ENCODE data around the gene PPP2R5C. TPM values are rescaled to one million over a fixed set of nuclear protein-coding genes. Genes with fewer than 3 reads are reported as not detected.

Gene PPP2R5C
- total and polyA plus RNA-seq, 2 of the 4 experiments (the other 2 are of a cell fraction), result 65.9 to 78.7 TPM

DNA sequence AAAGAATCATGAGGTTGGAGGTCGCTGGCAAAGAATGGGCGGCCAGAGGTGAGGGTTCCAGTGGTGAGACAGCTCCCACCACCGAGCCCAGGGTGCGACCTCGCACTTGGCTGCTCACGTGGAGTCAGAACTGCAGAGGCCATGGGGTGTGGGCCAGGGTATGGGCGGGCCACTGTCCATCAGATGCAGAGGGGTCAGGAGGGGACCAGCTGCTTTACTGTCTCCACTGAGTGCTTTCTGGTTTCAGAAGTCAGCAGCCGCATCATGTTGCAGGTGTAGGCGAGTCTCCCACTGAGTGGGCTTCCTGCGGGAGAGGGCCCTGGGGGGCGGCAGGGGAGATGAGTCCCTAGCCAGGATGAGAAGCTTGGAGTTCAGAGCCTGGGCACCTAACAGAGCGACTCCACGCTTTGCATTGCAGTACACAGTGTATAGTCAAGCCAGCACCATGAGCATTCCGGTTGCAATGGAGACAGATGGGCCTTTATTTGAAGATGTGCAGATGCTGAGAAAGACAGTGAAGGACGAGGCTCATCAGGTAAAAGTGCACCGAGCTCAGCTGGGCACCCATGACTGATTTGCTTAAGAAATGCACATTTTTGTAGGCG, 156.0 kb downstream of the PPP2R5C start:
- Histone ChIP-seq H4K20me1 (ENCODE audit: insufficient read depth, low read length) (no peaks in the 10 kb centered on the region), H2AK5ac (ENCODE audit: low read depth, low read length) (no peak overlapping the region), H4K91ac (ENCODE audit: insufficient read depth, low read depth, low read length) (no peak overlapping the region), H3K56ac (ENCODE audit: extremely low read depth, insufficient read depth, low read length) (no peak overlapping the region), H3K79me1 (ENCODE audit: low read depth in 1 of 2, low read length in 2 of 2) (peaks cover 0 to 13% of the 10 kb centered on the region in 2 experiments; a peak in 1 of 4 replicates), H2BK5ac (ENCODE audit: low read depth, low read length, poor library complexity, severe bottlenecking) (no peak overlapping the region), H2BK15ac (ENCODE audit: low read depth, low read length) (no peak overlapping the region), H2AFZ (replicated peaks; ENCODE audit: low read length, poor library complexity) (no peak overlapping the region), H3K36me3 (ENCODE audit: control insufficient read depth, insufficient read depth, low read length) (peaks cover 13% of the 10 kb centered on the region), H2AK9ac (replicated peaks; ENCODE audit: low read depth, low read length, poor library complexity) (no peak overlapping the region), H3K9ac (ENCODE audit: low read depth, low read length) (no peak overlapping the region), H3K9me3 (ENCODE audit: control insufficient read depth, insufficient read depth, low read length) (no peaks in the 10 kb centered on the region), H2BK20ac (ENCODE audit: low read depth, low read length) (no peak overlapping the region), H2BK120ac (ENCODE audit: low read depth, low read length) (no peak overlapping the region), H4K8ac (ENCODE audit: low read depth in 2 of 2, low read length in 2 of 2) (peak overlapping the region in 1 of 2 experiments; percentile 2; a peak in 1 of 4 replicates), H3K18ac (ENCODE audit: low read depth, low read length) (no peak overlapping the region), H4K5ac (ENCODE audit: low read depth, low read length) (no peak overlapping the region), H3K4me2 (ENCODE audit: low read depth, low read length) (no peak overlapping the region), H3K4me3 (ENCODE audit: insufficient read depth, low read depth, low read length) (no peak overlapping the region), H3K4me1 (ENCODE audit: control insufficient read depth, insufficient read depth, low read length) (no peaks in the 10 kb centered on the region), H3K23ac (ENCODE audit: low read depth, low read length) (no peak overlapping the region), H3K27me3 (ENCODE audit: control insufficient read depth, insufficient read depth, low read length) (no peaks in the 10 kb centered on the region), H3K14ac (replicated peaks; ENCODE audit: low read depth, low read length) (no peak overlapping the region), H3K9me1 (ENCODE audit: insufficient read depth, low read length) (no peaks in the 10 kb centered on the region; the same call in 1 of the 2 replicates), H3K27ac (ENCODE audit: insufficient read depth, low read length) (no peak overlapping the region), H3K4ac (ENCODE audit: low read depth, low read length) (no peak overlapping the region)
- peak; percentile 44; the same call in 1 of the 2 replicates for ATAC-seq (ENCODE audit: low read depth)
- CTCF ChIA-PET, result interaction anchor here (0.5 kb wide), 1 partner anchor 42 kb away, joined by 6 read pairs; no protein-coding TSS in a partner anchor
- BruUV-seq (replicated peaks), result no TSS peak
- no peak for DNase-seq
- dilution Hi-C loops (cut with HindIII; ENCODE audit: low sequenced_read_pairs, unreplicated experiment), result no loop called here
- WGBS, 2 experiments (ENCODE audit: extremely low coverage in 2 of 2, insufficient read length in 1 of 2), result 64% methylated on average over 8 of the region's 17 CpGs; no CpG with 5 or more reads in 1 of the 2 experiments
- TF ChIP-seq MXI1 (IDR thresholded peaks at IDR 0.05; ENCODE audit: borderline replicate concordance, low read depth, low read length) (no peak), POLR2A (IDR thresholded peaks at IDR 0.05; ENCODE audit: low read depth, low read length) (no peak), RAD21 (IDR thresholded peaks at IDR 0.05; ENCODE audit: low read length) (no peak), CEBPB (IDR thresholded peaks at IDR 0.05; ENCODE audit: low read depth, low read length) (no peak), FOS (IDR thresholded peaks at IDR 0.05; ENCODE audit: low read depth, low read length) (no peak), CTCF (conservative IDR thresholded peaks at IDR 0.05; ENCODE audit: low read depth, low read length) (no peak), NFE2L2 (IDR thresholded peaks at IDR 0.05; ENCODE audit: low read depth, low read length) (no peak), CHD1 (IDR thresholded peaks at IDR 0.05; ENCODE audit: low read depth, low read length) (no peak), MAFK (IDR thresholded peaks at IDR 0.05; ENCODE audit: low read depth, low read length) (no peak), MAZ (IDR thresholded peaks at IDR 0.05; ENCODE audit: borderline replicate concordance, low read depth, low read length) (no peak), RFX5 (IDR thresholded peaks at IDR 0.05; ENCODE audit: low read depth, low read length) (no peak), BHLHE40 (IDR thresholded peaks at IDR 0.05; ENCODE audit: low read depth, low read length) (no peak), RCOR1 (IDR thresholded peaks at IDR 0.05; ENCODE audit: insufficient replicate concordance, low read length) (no peak), USF2 (IDR thresholded peaks at IDR 0.05; ENCODE audit: low read depth, low read length) (no peak), SMC3 (IDR thresholded peaks at IDR 0.05; ENCODE audit: low read depth, low read length) (no peak)
- TF ChIP-seq, protein P1, sequence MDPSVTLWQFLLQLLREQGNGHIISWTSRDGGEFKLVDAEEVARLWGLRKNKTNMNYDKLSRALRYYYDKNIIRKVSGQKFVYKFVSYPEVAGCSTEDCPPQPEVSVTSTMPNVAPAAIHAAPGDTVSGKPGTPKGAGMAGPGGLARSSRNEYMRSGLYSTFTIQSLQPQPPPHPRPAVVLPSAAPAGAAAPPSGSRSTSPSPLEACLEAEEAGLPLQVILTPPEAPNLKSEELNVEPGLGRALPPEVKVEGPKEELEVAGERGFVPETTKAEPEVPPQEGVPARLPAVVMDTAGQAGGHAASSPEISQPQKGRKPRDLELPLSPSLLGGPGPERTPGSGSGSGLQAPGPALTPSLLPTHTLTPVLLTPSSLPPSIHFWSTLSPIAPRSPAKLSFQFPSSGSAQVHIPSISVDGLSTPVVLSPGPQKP (IDR thresholded peaks at IDR 0.05; ENCODE audit: borderline replicate concordance, low read depth, low read length), result no peak
- intact Hi-C loops (cut with micrococcal nuclease), result no loop called here
- POLR2A ChIA-PET (ENCODE audit: unreplicated experiment), result no interaction called here
- in situ Hi-C loops (cut with MboI; ENCODE audit: low sequenced_read_pairs), result no loop called here
